DMS53 treated with DMSO at 0.1 percent for 48 hours (cell line): ENCODE results near the gene ZNF669.

Experiments used
- DNase-seq: peaks from one replicate; lab custom pipeline; 2025; ENCODE audit not compliant: unreplicated experiment; lab: John Stamatoyannopoulos, UW

Gene ZNF669

GRCh38 chr1:247111700-247112478, 7.7 kb upstream of the ZNF669 start:
- peak; percentile 48 for DNase-seq

GRCh38 chr1:247111259-247111699, 7.1 kb upstream of the ZNF669 start:
- DNase-seq, result no peak

- no peak for DNase-seq
These were observed 6.6 kb upstream of the ZNF669 start for GRCh38 chr1:247110627-247111258.

GRCh38 chr1:247107694-247108093, 3.5 kb upstream of the ZNF669 start:
- no peak for DNase-seq

- DNase-seq, result no peak
These were observed 1.8 kb upstream of the ZNF669 start for GRCh38 chr1:247105966-247106365.

- no peak for DNase-seq
These were observed 809 bp upstream of the ZNF669 start for GRCh38 chr1:247104965-247105364.

- DNase-seq, result no peak
These were observed 1.8 kb downstream of the ZNF669 start for GRCh38 chr1:247102381-247102780.

GRCh38 chr1:247100676-247101279, 3.4 kb downstream of the ZNF669 start:
- no peak for DNase-seq

- no peak for DNase-seq
These were observed 7.2 kb downstream of the ZNF669 start for GRCh38 chr1:247096958-247097357.

- no peak for DNase-seq
These were observed 7.6 kb downstream of the ZNF669 start for GRCh38 chr1:247096544-247096943.

GRCh38 chr1:247096112-247096511, 8.0 kb downstream of the ZNF669 start:
- DNase-seq, result no peak

GRCh38 chr1:247090455-247090854, 13.7 kb downstream of the ZNF669 start:
- no peak for DNase-seq

GRCh38 chr1:247089616-247090375, 14.4 kb downstream of the ZNF669 start:
- DNase-seq, result no peak

GRCh38 chr1:247088967-247089366, 15.2 kb downstream of the ZNF669 start:
- DNase-seq, result no peak

GRCh38 chr1:247087256-247087655, 16.9 kb downstream of the ZNF669 start:
- DNase-seq, result no peak

- DNase-seq, result no peak
These were observed 18.8 kb downstream of the ZNF669 start for GRCh38 chr1:247085310-247085709.

GRCh38 chr1:247084771-247085170, 19.4 kb downstream of the ZNF669 start:
- DNase-seq, result no peak

GRCh38 chr1:247079141-247079874, 24.8 kb downstream of the ZNF669 start:
- peak; percentile 49 for DNase-seq

- peak; percentile 91 for DNase-seq
These were observed 25.7 kb downstream of the ZNF669 start, which contains the start of gene ZNF670 for GRCh38 chr1:247078258-247079140. Gene ZNF670 (minus strand): TSS chr1:247078811. CDS start chr1:247078596, 215 bp downstream.

- no peak for DNase-seq
These were observed 26.3 kb downstream of the ZNF669 start for GRCh38 chr1:247077876-247078257.
